ENCODE data around the gene ELP5. TPM values are rescaled to one million over a fixed set of nuclear protein-coding genes. Genes with fewer than 3 reads are reported as not detected.

Gene ELP5
- total RNA-seq, 1 experiment from 2014 or later = 49.6 TPM

DNA sequence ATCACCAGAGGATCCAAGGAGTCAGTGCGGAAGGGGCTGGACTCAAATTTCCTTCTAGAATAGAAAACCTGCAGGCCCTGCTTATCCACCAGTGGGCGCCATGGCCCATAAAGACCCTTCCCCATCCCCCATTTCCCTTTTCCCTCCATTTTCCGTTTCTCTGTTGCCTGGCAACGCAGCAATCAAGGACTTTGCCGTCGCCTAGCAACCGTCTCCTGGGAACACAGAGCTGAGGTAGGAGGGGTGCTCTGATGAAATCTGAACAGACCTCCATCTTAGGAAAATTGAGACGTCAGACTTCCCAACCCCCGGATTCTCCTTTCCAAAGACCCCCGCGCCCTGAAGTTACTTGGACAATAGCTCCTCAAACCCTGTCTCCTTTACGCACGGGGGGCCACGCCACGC lies 38.1 kb upstream of the ELP5 start:
- Histone ChIP-seq H3K14ac (ENCODE audit: insufficient read depth, low read length) (peak overlapping the region; percentile 79; the same call in 1 of the 2 replicates), H4K20me1 (ENCODE audit: control insufficient read depth, insufficient read depth, insufficient read length) (no peaks in the 10 kb centered on the region), H3K9me3 (ENCODE audit: control insufficient read depth, low read depth, low read length) (no peaks in the 10 kb centered on the region), H3K79me2 (ENCODE audit: insufficient read depth, low read length) (peaks cover 3% of the 10 kb centered on the region; the same call in 1 of the 2 replicates), H3K23ac (ENCODE audit: insufficient read length, low read depth, low read length) (no peak overlapping the region), H3K23me2 (ENCODE audit: insufficient read length, low read depth, low read length, poor library complexity, severe bottlenecking) (peaks cover 23% of the 10 kb centered on the region), H4K91ac (ENCODE audit: insufficient read length, low read depth, low read length) (no peak overlapping the region), H2AK5ac (ENCODE audit: insufficient read length, low read length) (no peak overlapping the region), H3K27me3 (ENCODE audit: insufficient read depth, low read length) (no peaks in the 10 kb centered on the region), H3K4ac (ENCODE audit: low read depth, low read length) (no peak overlapping the region; the same call in 1 of the 2 replicates), H2BK15ac (ENCODE audit: low read depth, low read length) (no peak overlapping the region), H4K8ac (replicated peaks; ENCODE audit: insufficient read length, low read depth, low read length) (no peak overlapping the region), H3K56ac (ENCODE audit: insufficient read length, low read depth, low read length) (no peak overlapping the region), H3T11ph (ENCODE audit: low read length) (peak overlapping the region; percentile 24), H3K27ac (ENCODE audit: insufficient read length, low read depth, low read length) (no peak overlapping the region), H3K4me1 (ENCODE audit: insufficient read depth, low read length) (peaks cover 6% of the 10 kb centered on the region; the same call in 1 of the 2 replicates), H2BK5ac (ENCODE audit: insufficient read length, low read length) (no peak overlapping the region), H2BK20ac (ENCODE audit: low read depth, low read length, poor library complexity, severe bottlenecking) (no peak overlapping the region), H3K18ac (ENCODE audit: insufficient read length, low read depth, low read length) (peak overlapping the region; percentile 94), H3K9ac (ENCODE audit: extremely low read depth, insufficient read length, low read length) (no peak overlapping the region), H4K5ac (ENCODE audit: insufficient read length, low read depth, low read length) (no peak overlapping the region), H2BK120ac (ENCODE audit: low read depth, low read length, poor library complexity, severe bottlenecking) (no peak overlapping the region), H3K4me2 (ENCODE audit: insufficient read depth, insufficient read length, low read length) (peak overlapping the region; percentile 31), H2AFZ (ENCODE audit: low read length) (no peak overlapping the region), H2BK12ac (ENCODE audit: insufficient read length, low read depth, low read length) (no peak overlapping the region), H3K79me1 (ENCODE audit: insufficient read depth, low read depth, low read length, poor library complexity, severe bottlenecking) (peaks cover 2% of the 10 kb centered on the region)
- no peaks in the 10 kb centered on the region; the same call in 1 of the 2 replicates for H3K27me3 Mint-ChIP-seq (ENCODE audit: low read depth)
- peak; percentile 88 for TF ChIP-seq CTCF (conservative IDR thresholded peaks at IDR 0.05)
- DNase-seq = peak; percentile 99
- peaks cover 59 to 73% of the 10 kb centered on the region in 2 experiments for H3K4me1 Mint-ChIP-seq
- H3K27ac Mint-ChIP-seq = peak overlapping the region; percentile 96 to 100 (median 99)
- peaks cover 0 to 3% (median 0%) of the 10 kb centered on the region in 3 experiments; a peak in 3 of 7 replicates for H3K36me3 Mint-ChIP-seq (ENCODE audit: insufficient read depth in 1 of 3, low read depth in 3 of 3)
- no CpG with 5 or more reads among the region's 15 CpGs for WGBS (ENCODE audit: extremely low coverage, insufficient read length, low lambda C conversion rate)
- H3K9me3 Mint-ChIP-seq = no peaks in the 10 kb centered on the region
- peak overlapping the region; percentile 71 to 91 for H3K4me3 Mint-ChIP-seq
